DMS53 treated with DMSO at 0.1 percent for 48 hours (cell line): ENCODE measurements around the gene ST3GAL4.
"Not testable (repeated sequence)": the region's sequence is repeated elsewhere in the genome, so short reads cannot be mapped to it uniquely, and the experiment has no call there.

ENCODE experiments used
- DNase-seq: peaks from one replicate; lab custom pipeline; 2025; ENCODE audit not compliant: unreplicated experiment; lab: John Stamatoyannopoulos, UW

Gene ST3GAL4, protein sequence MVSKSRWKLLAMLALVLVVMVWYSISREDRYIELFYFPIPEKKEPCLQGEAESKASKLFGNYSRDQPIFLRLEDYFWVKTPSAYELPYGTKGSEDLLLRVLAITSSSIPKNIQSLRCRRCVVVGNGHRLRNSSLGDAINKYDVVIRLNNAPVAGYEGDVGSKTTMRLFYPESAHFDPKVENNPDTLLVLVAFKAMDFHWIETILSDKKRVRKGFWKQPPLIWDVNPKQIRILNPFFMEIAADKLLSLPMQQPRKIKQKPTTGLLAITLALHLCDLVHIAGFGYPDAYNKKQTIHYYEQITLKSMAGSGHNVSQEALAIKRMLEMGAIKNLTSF

DNA sequence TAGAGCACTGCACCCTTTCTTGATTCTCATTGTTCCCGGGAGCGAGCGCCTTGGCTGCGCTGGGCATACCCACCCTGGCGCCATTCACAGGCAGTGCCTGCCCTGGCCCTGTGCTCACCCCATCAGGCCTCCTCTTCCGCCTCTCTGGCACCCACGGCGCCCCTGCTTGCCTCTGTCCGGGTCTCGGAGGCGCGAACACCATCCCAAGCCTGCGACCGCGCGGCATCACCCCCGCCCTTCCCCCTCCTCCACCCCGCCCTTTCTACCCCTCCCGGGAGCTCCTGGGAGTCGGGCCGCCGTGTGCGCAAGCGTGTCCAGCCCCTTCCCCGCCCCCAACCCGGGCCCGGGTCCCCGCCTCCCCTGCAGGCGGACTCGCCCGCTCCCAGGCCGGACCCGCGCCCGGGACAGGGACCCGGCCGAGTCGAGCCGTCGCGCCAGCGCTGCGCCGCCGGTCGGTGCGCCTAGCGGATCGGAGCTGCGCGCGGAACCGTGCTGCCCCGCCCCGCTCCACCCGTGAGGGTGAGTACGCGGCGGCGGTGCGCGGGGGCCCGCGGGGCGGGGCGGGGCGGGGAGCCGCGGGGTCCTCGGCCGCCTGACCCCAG, at the start of gene ST3GAL4:
ST3GAL4 (plus strand) TSS at position 363 of the 602 bp plus-strand sequence. CDS start 50,470 bp downstream, outside the sequence.
- DNase-seq: peak; percentile 25

- DNase-seq: no peak
Measured at GRCh38 chr11:126305699-126306098, 49.8 kb upstream of the ST3GAL4 start.

DNA sequence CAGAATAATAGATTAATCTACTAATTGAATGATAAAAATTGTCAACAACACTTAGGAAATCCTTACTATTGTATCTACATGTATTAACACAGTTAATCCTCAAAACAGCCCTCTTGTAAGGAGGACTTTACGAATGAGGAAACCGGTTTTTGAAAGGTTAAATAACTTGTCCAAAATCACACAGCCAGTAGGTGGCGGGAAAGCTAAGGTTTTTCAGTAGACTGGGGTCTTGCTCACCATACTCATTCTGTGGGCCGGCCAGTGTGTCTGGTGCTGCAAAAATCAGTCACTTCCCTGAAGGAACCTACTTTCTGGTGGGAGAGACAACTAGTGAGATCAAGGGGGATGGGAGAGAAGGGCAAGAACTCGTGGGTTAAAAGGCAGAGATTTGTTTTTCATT, 47.8 kb upstream of the ST3GAL4 start:
- DNase-seq: no peak

DNA sequence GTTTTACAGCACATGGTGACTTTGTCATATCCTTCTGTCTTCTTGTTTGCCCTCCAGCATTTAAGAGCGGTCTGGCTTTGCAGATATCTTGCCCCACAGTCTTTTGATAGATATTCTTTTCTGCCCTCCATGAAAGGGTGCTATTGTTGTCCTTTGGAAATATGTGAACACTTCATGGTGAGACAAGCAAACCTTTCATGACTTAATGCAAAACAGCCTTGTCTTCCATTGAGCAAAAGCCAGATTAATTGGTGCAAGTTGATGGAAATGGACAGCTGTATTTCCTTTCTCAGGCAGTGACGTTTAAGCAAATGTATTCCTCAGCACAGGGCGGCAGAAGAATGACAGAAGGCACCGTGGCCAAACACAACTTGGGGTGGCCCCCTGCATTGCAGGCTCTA, 47.2 kb upstream of the ST3GAL4 start:
- DNase-seq: no peak

GRCh38 chr11:126308771-126309170, 46.7 kb upstream of the ST3GAL4 start:
- not testable (repeated sequence) for DNase-seq

DNA sequence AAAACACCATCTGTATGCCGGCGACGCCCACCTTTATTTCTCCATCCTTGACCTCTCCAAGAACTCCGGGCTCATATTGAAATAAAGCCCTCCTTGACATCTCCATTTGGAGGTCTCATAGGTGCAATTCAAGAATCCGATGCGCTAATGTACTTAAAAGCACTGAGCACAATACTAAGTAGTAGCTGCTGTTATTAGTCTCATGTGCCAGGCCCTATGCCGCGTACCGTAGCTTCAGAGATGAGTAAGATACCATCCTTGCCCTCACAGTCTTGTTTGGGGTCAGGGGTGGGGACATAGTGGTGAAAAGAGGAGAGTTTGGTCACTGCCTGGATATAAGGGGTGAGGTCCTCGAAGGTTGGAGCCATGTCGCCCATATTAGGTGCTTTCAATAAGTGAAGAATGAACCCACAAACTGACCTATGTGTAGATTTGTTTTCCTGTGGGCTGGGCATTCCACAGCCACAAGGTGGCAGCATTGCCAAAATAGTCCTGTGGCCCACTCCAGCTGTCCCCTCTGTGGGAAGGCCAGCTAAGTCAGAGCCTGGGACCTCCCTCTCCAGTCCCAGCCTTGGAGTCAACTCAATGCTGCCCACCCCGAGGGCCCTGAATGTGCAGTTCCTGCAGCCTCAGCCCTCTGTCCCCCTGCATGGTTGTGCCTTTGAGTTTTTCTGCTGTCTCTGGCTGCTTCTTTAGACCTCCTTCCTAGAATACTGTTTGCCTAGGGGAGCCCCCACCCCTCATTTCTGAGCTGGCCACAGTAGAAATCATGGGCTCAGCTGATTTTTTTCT, 45.1 kb upstream of the ST3GAL4 start:
- peak; percentile 36 for DNase-seq

DNA sequence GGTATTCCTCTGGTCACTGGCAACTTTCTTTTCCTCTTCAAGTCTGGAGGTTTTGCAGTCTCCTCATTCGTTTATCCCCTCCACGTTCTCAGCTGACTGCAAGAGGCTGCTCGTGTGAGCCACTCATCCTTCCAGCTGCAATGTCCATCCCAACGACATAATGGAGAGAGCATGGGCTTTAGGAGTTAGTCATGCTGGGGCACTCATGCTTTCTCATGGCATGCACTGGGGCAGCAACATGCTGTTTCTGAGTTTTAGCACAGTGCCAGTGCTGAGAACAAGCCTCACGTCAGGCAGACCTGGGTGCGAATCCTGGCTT, 44.5 kb upstream of the ST3GAL4 start:
- no peak for DNase-seq

DNA sequence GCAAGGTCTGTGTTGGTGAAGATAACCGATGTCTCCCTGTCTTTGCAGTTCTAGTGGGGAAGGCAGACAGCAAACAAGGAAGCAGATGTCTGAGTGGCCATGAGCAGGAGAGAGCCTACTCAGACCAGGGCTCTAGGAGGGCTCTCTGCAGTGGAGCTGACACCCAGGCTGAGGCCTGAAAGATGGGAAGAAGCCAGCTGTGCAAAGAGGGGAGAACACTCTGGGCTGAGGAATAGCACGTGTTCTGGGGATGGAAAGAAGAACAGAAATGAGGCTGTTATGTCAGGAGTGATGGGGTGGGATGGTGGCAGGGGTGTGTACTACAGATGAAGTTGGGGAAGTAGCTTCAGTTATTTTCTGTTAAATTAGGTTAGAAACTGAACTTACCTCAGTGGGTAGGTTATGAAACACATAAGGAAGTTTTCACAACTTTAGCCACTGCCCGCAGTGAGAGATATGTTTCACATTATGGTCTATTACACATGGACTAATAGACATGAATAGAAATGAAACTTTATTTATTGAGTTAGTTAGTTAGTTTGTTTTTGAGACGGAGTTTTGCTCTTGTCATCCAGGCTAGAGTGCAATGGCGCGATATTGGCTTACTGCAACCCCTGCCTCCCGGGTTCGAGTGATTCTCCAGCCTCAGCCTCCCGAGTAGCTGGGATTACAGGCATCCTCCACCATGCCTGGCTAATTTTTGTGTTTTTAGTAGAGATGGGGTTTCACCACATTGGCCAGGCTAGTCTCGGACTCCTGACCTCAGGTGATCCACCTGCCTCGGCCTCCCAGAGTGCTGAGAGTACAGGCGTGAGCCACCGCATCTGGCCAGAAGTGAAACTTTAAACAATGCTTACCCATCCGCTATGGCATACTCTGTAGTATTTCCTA, 43.8 kb upstream of the ST3GAL4 start:
- DNase-seq: no peak

GRCh38 chr11:126312961-126313360, 42.5 kb upstream of the ST3GAL4 start:
- no peak for DNase-seq

DNA sequence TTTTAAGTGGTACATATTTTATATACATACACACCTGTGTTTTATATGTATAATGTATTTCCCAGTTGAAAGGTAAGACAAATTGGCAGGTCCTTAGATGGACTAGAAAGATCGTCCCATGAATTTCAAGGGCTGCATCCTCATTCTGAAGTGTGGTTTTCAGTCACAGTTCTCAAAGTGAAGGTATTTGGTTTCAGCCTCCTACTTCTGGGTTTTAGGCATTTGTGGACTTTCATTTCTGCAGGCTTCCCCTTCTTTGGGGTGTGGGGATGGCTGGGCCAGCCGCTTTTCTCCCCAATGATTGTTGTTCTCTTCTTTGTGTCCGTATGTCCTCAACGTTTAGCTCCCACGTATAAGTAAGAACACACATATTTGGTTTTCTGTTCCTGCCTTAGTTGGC, 41.7 kb upstream of the ST3GAL4 start:
- no peak for DNase-seq

DNA sequence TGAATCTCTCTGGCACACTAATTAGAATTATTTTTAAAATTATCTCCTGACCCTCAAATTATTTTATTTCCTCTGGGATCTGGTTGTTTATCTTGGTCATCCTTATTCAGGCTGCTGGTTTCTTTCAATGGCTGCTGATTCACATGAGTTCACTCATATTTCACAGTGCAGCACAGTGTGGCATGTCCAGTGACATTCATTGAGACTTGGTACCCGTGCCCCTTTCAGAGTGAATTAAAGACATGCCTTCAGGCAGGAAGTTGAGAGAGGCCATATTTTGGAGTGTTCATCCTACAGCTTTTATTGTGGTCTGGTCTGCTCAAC, 38.1 kb upstream of the ST3GAL4 start:
- DNase-seq: no peak

GRCh38 chr11:126317756-126318573, 37.5 kb upstream of the ST3GAL4 start:
- DNase-seq: no peak

DNA sequence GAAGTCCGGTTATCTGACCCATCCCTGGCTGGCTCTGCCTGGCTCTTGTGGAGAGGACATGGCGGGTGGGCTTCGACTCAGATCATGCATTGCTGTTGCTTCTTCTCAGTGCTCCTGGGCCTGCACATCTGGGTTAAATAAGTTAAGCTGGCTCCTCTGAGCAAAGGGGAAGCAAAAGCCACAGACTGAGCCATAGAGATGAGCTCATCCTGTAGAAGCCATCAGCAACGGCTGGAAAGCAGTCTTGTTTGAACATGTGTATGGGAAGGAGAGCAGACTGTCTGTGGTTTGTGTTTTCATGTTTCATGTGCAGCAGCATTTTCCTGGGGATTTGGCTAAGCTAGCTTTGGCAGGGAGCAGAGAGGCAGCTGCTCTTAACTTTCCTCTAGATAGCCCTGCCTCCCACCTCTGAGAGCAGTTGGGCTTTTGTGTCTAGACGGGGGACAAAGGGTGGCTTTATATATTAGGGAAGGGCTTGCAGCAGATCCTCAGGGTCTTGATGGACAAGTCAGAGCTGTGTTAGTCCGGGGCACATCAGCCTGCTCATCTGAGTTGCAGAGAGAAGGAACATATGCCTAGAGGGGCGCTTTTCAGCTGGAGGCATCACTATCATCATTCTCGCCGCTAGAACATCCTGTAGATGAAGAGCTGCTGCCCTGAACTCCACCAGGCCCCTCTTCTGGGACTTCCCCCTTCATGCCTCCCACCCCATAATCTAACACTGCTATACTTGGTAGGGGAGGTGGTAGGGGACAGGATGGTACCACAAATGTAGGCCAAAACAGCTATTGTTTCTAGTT, 36.7 kb upstream of the ST3GAL4 start:
- no peak for DNase-seq

DNA sequence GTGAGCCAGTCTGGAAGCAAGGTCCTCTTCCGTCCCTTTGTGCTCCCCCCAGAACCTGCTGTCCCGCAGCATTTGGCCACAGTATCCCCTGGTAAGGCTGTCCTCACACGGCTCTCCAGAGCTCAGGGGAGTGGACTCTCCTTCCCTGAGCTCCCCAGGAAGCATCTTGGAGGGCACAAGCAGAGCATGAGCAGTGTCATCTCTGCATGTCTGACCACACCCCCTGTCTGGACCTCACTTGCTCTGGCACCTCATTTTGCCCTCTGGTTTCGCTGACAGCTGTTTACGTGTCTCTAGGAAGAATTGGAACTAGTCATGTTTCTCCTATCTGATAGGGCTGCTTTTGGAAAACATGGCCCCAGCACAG, 36.1 kb upstream of the ST3GAL4 start:
- DNase-seq: no peak

DNA sequence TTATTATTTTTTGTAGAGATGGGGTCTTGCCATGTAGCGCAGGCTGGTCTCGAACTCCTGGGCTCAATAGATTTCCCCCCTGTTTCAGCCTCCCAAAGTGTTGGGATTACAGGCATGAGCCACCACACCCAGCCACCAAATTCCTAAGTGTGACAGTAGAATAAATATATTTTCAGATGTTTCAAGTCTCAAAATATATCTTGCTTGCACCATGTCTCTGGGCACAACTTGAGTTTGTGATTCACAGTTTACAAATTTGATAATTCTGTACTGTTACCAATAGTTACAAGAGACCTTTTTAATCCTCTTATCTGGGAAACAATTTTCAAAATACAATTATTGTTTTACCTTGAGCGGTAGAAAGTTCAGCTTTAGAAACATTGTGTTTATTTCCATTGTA, 32.5 kb upstream of the ST3GAL4 start:
- DNase-seq: no peak

DNA sequence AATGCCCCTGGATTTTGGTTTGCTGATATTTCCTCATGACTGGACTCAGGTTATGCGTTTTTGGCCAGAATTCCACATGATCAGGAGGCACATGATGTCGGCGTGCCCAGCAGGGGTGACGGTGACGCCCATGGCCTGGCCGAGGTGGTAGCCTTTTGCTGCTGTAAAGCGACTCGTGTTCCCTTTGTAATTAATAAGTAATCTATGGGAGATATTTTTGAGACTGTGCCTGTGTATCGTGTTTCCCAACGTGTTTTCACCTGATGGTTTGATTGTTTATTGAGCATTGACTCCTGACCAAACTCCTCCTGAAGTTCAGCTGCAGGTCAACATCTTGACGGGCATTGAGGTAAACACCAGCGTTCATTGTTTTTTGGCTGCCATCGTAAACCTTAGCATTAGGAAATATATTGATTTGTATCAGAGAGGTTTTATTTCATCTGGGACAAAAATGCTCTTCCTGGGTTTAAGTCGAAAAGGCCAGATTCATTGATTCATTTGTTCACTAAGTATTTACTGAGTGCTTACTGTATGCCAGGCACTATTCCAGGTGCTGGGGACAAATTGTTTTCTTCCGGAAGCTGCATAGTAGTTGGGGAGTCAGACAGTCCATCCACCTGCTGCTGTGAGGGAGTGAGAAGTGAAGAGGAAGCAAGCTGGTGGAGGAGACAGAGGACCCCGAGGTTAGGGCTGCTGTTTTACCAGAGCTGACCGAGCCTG, 28.0 kb upstream of the ST3GAL4 start:
- DNase-seq: no peak

DNA sequence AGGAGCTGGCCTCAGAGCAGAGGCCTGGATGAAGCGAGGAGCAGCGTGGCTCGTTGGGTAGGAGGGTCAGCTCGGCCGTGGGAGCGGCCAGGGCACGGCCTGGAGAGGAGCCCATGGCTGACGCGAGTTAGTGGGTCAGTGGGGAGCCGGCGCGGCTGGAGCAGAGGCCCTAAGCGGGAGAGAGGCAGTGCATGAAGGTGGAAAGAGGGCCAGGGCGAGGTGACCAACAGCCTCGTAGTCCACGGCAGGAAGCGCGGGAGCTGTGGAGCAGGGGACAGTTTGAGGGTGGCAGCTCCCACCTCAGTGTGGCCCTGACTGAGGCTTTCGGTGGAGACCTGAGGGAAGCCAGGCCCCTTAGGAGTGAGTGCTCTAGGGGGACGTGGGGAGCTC, 27.5 kb upstream of the ST3GAL4 start:
- no peak for DNase-seq

GRCh38 chr11:126328444-126328843, 27.0 kb upstream of the ST3GAL4 start:
- no peak for DNase-seq
